ENCODE measurements around the gene CCND3. TPM values are rescaled to one million over a fixed set of nuclear protein-coding genes. Genes with fewer than 3 reads are reported as not detected.

Gene CCND3
- total and polyA plus RNA-seq, 2 of the 13 experiments (the other 11 are each of a cell fraction or from before 2014, with no cell fraction given): 4.3 to 7.2 TPM

- no peak for TF ChIP-seq ZNF280D (CRISPR knock-in tag; IDR thresholded peaks at IDR 0.05)
- peak; percentile 43; the same call in 1 of the 2 replicates for TF ChIP-seq ZSCAN31 (CRISPR knock-in tag; IDR thresholded peaks at IDR 0.05; ENCODE audit: low read depth)
- no peak for TF ChIP-seq ZNF609 (CRISPR knock-in tag; IDR thresholded peaks at IDR 0.05; ENCODE audit: borderline replicate concordance)
- no peak for TF ChIP-seq HCFC1 (IDR thresholded peaks at IDR 0.05; ENCODE audit: low read depth, low read length)
- no peak for TF ChIP-seq SIX1 (CRISPR knock-in tag; IDR thresholded peaks at IDR 0.05; ENCODE audit: borderline replicate concordance)
- TF ChIP-seq ZNF230 (CRISPR knock-in tag; IDR thresholded peaks at IDR 0.05): 0 out of 2 replicates have a peak, but pooled peaks have one; percentile 8
- peak; percentile 50; the same call in 1 of the 2 replicates for TF ChIP-seq GABPB1 (CRISPR knock-in tag; IDR thresholded peaks at IDR 0.05)
- TF ChIP-seq ZNF605 (CRISPR knock-in tag; IDR thresholded peaks at IDR 0.05): no peak
- TF ChIP-seq KDM5A (IDR thresholded peaks at IDR 0.05; ENCODE audit: borderline replicate concordance, low read length): no peak
- TF ChIP-seq E2F1 (CRISPR knock-in tag; IDR thresholded peaks at IDR 0.05): no peak
- 0 out of 2 replicates have a peak, but pooled peaks have one; percentile 48 for TF ChIP-seq POGK (CRISPR knock-in tag; conservative IDR thresholded peaks at IDR 0.05)
- no peak for TF ChIP-seq SMARCE1 (IDR thresholded peaks at IDR 0.05; ENCODE audit: borderline replicate concordance)
- no peak for TF ChIP-seq ZNF674 (CRISPR knock-in tag; IDR thresholded peaks at IDR 0.05; ENCODE audit: low read depth)
Observed at GRCh38 chr6:41940759-41941279, 789 bp downstream of the CCND3 start (continued).
